ENCODE data around the gene PPTC7.
"Not testable (repeated sequence)": the region's sequence is repeated elsewhere in the genome, so short reads cannot be mapped to it uniquely, and the experiment has no call there.

The PPTC7 gene

GRCh38 chr12:110583137-110584059, at the start of gene PPTC7:
PPTC7 (minus strand) TSS chr12:110583318; CDS start chr12:110583031, 287 bp downstream.
- peak; percentile 95 to 96 for DNase-seq (ENCODE audit: low read depth in 2 of 2)

- no peak for DNase-seq (ENCODE audit: low read depth in 2 of 2)
These were observed 44.5 kb upstream of the PPTC7 start for GRCh38 chr12:110627500-110628195.

GRCh38 chr12:110622582-110622981, 39.5 kb upstream of the PPTC7 start:
- DNase-seq (ENCODE audit: low read depth in 2 of 2) = no peak

- DNase-seq (ENCODE audit: low read depth in 2 of 2) = no peak
These were observed 36.4 kb upstream of the PPTC7 start for GRCh38 chr12:110619534-110619953.

- no peak for DNase-seq (ENCODE audit: low read depth in 2 of 2)
These were observed 33.5 kb upstream of the PPTC7 start for GRCh38 chr12:110616471-110617115.

GRCh38 chr12:110615171-110615570, 32.1 kb upstream of the PPTC7 start:
- no peak for DNase-seq (ENCODE audit: low read depth in 2 of 2)

GRCh38 chr12:110613771-110614684, 30.9 kb upstream of the PPTC7 start, which contains the start of gene TCTN1:
TCTN1 (plus strand) TSS chr12:110614129; CDS start chr12:110614183, 54 bp downstream.
- peak; percentile 90 to 91 for DNase-seq (ENCODE audit: low read depth in 2 of 2)

- DNase-seq (ENCODE audit: low read depth in 2 of 2) = no peak
These were observed 30.1 kb upstream of the PPTC7 start for GRCh38 chr12:110613071-110613770.

GRCh38 chr12:110606253-110606611, 23.1 kb upstream of the PPTC7 start:
- DNase-seq (ENCODE audit: low read depth in 2 of 2) = no peak

- not testable (repeated sequence) for DNase-seq (ENCODE audit: low read depth in 2 of 2)
These were observed 19.1 kb upstream of the PPTC7 start for GRCh38 chr12:110602085-110602814.

GRCh38 chr12:110600254-110600653, 17.1 kb upstream of the PPTC7 start:
- no peak for DNase-seq (ENCODE audit: low read depth in 2 of 2)

- DNase-seq (ENCODE audit: low read depth in 2 of 2) = no peak
These were observed 16.2 kb upstream of the PPTC7 start for GRCh38 chr12:110599334-110599733.

GRCh38 chr12:110597885-110598284, 14.8 kb upstream of the PPTC7 start:
- no peak for DNase-seq (ENCODE audit: low read depth in 2 of 2)

GRCh38 chr12:110592919-110593318, 9.8 kb upstream of the PPTC7 start:
- not testable (repeated sequence) for DNase-seq (ENCODE audit: low read depth in 2 of 2)

- DNase-seq (ENCODE audit: low read depth in 2 of 2) = no peak
These were observed 9.0 kb upstream of the PPTC7 start for GRCh38 chr12:110592078-110592477.

GRCh38 chr12:110591451-110592051, 8.4 kb upstream of the PPTC7 start:
- no peak for DNase-seq (ENCODE audit: low read depth in 2 of 2)

GRCh38 chr12:110590806-110591326, 7.7 kb upstream of the PPTC7 start:
- no peak for DNase-seq (ENCODE audit: low read depth in 2 of 2)

- no peak for DNase-seq (ENCODE audit: low read depth in 2 of 2)
These were observed 6.9 kb upstream of the PPTC7 start for GRCh38 chr12:110590059-110590458.

GRCh38 chr12:110587102-110587501, 4.0 kb upstream of the PPTC7 start:
- not testable (repeated sequence) for DNase-seq (ENCODE audit: low read depth in 2 of 2)

All from activated CD8-positive, alpha-beta memory T cell treated with anti-CD3 and anti-CD28 coated beads for 4 hours (primary cell).